Eye (tissue), 1 donor: ENCODE measurements around the gene TERT.
"Not testable (repeated sequence)": the region's sequence is repeated elsewhere in the genome, so short reads cannot be mapped to it uniquely, and the experiment has no call there.

Source experiments
- DNase-seq: peaks from one replicate; pipeline ENCODE4 v3.0.0-alpha.2; 2015

TERT gene

DNA sequence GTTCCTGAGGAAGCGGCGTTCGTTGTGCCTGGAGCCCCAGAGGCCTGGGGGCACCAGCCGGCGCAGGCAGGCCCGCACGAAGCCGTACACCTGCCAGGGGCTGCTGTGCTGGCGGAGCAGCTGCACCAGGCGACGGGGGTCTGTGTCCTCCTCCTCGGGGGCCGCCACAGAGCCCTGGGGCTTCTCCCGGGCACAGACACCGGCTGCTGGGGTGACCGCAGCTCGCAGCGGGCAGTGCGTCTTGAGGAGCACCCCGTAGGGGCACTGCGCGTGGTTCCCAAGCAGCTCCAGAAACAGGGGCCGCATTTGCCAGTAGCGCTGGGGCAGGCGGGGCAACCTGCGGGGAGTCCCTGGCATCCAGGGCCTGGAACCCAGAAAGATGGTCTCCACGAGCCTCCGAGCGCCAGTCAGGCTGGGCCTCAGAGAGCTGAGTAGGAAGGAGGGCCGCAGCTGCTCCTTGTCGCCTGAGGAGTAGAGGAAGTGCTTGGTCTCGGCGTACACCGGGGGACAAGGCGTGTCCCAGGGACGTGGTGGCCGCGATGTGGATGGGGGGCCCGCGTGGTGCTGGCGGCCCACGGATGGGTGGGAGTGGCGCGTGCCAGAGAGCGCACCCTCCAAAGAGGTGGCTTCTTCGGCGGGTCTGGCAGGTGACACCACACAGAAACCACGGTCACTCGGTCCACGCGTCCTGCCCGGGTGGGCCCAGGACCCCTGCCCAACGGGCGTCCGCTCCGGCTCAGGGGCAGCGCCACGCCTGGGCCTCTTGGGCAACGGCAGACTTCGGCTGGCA is 1.3 kb downstream of the TERT start:
- DNase-seq, result no peak

GRCh38 chr5:1292846-1293415 is 1.9 kb downstream of the TERT start:
- no peak for DNase-seq

- DNase-seq, result no peak
Observed at GRCh38 chr5:1292139-1292538, 2.7 kb downstream of the TERT start.

DNA sequence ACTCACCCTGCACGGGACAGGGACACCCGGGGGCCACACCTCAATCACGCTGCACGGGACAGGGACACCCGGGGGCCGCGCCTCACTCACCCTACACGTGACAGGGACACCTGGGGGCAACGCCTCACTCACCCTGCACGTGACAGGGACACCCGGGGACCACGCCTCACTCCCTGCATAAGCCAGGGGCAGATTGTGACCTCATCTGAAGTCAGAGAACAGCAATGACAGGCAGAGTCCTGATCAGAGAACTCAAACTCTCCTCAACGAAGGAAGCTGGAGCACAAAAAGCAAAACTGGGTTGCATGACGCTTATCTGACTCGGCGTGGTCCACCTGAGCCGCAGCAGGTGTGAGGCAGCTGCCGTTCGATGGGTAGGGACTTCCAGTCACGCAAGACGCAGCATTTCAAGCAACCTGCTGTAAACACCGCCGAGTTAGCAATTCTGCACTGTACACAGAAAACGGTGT is 3.2 kb downstream of the TERT start:
- no peak for DNase-seq

DNA sequence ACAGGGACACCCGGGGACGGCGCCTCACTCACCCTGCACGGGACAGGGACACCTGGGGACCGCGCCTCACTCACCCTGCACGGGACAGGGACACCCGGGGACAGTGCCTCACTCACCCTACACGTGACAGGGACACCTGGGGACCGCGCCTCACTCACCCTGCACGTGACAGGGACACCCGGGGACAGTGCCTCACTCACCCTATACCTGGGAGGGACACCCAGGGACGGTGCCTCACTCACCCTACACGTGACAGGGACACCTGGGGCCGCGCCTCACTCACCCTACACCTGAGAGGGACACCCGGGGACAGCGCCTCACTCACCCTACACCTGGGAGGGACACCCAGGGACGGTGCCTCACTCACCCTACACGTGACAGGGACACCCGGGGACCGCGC is 3.9 kb downstream of the TERT start:
- DNase-seq, result not testable (repeated sequence)

DNA sequence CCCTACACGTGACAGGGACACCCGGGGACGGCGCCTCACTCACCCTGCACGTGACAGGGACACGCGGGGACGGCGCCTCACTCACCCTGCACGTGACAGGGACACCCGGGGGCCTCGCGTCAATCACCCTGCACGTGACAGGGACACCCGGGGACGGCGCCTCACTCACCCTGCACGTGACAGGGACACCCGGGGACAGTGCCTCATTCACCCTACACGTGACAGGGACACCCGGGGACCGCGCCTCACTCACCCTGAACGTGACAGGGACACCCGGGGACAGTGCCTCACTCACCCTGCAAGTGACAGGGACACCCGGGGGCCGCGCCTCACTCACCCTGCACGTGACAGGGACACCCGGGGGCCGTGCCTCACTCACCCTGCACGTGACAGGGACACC is 5.3 kb downstream of the TERT start:
- DNase-seq, result not testable (repeated sequence)

- DNase-seq, result no peak
Observed at GRCh38 chr5:1288439-1289335, 6.2 kb downstream of the TERT start.

- DNase-seq, result no peak
Observed at GRCh38 chr5:1285883-1286291, 9.0 kb downstream of the TERT start.

DNA sequence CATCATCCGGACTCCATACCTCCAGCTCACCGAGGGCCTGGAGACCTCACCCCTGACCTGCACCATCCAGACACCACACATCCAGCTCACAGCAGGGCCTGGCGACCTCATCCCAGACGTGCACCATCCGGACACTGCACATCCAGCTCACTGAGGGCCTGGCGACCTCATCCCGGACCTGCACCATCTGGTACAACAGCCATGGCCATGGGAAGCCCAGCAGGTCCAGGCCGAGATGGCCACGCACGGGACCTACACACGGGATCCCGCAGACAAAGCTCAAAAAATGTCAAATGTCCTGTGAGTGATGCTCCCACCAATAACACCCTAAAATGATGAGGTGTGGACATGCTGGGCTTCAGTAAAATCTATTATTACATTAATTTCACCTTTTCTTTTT is 9.7 kb downstream of the TERT start:
- no peak for DNase-seq

GRCh38 chr5:1284336-1284970 is 10.4 kb downstream of the TERT start:
- DNase-seq, result not testable (repeated sequence)

GRCh38 chr5:1283729-1284041 is 11.2 kb downstream of the TERT start:
- not testable (repeated sequence) for DNase-seq

DNA sequence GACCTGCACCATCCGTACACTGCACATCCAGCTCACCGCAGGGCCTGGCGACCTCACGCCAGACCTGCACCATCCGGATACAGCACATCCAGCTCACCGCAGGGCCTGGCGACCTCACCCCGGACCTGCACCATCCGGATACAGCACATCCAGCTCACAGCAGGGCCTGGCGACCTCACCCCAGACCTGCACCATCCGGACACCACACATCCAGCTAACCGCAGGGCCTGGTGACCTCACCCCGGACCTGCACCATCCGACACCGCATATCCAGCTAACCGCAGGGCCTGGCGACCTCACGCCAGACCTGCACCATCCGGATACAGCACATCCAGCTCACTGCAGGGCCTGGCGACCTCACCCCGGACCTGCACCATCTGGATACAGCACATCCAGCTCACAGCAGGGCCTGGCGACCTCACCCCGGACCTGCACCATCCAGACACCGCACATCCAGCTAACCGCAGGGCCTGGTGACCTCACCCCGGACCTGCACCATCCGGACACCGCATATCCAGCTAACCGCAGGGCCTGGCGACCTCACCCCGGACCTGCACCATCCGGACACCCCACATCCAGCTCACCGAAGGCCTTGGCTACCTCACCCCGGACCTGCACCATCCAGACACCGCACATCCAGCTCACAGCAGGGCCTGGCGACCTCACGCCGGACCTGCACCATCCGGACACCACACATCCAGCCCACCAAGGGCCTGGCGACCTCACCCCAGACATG is 11.7 kb downstream of the TERT start:
- not testable (repeated sequence) for DNase-seq

GRCh38 chr5:1282131-1282992 is 12.5 kb downstream of the TERT start:
- DNase-seq, result no peak

DNA sequence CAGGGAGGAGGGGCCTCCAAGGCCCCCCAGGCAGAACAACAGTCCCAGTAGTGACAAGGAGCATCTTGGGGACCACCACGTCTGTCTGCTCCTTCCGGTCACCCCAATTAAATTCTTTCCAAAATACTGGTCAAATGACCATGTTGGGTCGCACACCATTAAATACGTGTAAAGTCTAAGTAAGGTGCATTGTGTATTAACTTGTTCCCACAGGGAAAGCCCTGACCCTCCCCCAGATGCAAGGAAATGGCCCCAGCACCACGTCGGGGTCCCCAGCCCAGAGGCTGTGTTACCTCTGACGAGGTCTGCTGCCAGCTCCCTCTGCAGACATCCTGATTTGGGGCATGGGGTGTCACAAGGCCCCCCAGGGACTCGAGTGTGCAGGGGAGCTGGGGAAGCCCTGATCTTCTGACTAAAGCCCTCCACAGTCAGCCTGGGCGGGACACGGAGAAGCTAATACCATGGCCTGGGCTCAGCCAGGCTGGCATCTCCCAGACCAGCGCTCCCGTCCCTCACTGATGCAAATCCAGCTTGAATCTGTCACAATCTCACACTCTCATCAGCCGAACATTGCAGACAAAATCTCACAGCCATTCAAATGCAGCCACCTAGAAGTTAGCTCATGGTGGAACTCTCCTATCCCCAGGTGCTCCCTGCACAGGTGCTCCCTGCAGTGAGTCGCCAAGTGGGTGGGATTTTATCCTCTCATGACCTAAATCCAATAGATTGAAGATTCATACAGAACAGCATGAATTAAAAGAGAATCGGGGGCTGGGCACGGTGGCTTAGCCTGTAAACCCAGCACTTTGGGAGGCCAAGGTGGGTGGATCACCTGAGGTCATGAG is 13.6 kb downstream of the TERT start:
- DNase-seq, result no peak

- DNase-seq, result no peak
Observed at GRCh38 chr5:1280177-1281037, 14.5 kb downstream of the TERT start.

DNA sequence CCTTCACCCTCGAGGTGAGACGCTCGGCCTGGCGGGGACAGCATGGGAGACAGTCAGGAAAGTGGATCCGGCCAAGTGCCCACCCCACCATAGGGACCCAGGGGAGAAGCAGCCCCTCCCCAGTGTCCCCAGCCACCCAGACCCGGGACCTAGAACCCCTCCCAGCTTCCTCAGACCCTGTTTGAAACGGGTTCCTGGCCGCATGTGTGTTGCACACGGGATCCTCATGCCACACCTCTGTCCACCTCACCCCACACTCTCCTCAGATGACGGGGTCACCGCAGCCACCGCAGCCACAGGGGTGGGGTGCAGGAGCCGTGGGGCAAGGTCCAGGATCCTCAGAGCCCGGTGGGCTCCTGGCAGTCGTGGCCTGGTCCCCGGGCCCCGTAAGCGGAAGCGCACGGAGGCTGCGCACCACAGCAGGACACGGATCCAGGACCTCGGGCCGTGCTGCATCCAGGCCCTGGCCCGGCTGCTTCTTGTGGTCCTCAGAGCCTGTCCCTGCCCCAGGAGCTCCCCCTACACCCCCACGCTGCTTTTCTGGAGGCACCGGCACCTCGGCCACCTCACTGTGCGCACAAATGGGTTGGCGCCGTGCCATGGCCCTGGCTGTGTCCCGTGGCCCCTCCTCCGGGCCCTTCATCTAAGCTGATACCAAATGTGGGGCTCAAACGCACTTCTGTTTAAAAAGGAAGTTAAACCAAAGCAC is 15.3 kb downstream of the TERT start:
- no peak for DNase-seq

DNA sequence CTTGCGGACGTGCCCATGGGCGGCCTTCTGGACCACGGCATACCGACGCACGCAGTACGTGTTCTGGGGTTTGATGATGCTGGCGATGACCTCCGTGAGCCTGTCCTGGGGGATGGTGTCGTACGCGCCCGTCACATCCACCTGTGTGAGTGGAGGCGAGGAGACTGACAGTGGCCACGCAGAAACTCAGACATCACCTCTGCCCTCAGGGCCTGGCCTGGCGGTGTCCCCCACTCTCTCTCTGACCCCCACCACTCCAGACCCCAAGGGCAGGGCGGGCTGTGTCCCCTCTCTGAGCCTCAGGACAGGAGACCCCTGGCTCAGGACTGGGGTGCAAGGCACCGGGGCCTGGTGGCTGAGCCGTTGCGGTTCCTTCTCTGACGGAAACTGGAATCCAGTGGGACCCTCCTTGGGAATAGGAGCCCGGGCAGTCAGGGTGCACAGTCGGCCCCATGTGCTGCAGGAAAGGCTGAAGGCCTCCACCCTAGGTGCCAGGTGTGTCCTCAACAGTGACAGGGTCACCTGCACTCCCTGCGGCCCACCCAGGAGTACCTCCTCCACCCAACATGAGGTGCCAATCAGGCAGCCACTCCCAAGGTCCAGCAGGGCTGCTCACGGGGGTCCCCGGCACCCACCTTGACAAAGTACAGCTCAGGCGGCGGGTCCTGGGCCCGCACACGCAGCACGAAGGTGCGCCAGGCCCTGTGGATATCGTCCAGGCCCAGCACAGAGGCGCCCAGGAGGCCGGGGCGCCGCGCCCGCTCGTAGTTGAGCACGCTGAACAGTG is 16.0 kb downstream of the TERT start:
- no peak for DNase-seq

DNA sequence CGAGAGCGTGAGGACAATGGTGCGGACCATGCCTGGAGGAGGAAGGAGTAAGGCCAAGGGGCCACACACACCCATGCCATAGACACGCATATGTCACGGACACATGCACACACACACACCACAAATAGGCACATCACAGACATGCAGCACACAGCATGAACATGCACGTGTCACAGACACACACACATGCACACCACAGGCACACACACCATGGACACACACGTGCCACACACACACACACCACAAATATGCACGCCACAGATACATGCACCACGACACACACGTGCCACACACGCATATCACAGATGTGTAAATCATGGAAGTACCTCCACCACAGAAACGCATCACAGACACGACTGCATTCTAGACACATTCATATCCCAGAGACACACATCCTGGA is 16.7 kb downstream of the TERT start:
- no peak for DNase-seq
